ENCODE data around the gene YTHDF2. TPM values are rescaled to one million over a fixed set of nuclear protein-coding genes. Genes with fewer than 3 reads are reported as not detected.

YTHDF2 gene
- total RNA-seq, 1 experiment from 2014 or later: 46.4 TPM

DNA sequence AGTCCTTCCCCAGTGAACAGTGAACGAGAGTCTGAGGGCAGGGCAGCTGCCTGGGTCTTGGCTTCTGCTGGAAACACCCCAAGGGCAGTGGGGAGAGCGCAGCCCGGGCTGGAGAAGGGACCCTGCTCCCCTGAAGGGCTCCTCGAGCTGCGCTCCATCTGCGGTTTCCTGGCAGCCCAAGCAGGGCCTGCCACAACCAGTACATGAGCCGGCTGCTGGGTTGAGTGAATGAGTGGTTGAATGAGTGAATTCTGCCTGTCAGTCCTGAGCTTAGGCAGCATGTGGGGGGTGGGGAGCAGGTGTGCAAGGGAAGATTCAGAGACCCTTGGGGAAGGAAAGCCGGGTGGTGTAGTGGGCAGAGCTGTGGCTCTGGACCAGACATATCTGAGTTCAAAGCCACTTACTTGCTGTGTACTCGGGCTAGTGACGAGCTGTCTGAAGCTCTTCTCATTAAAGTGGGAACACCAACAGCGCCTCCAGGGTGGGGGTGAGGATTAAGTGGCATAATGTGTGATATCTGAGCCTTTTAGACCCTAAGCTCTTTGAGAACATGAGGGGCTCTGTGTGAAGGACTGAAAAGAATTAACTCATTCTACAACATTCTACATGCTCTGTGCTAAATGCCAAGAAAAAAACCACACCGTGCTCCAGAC is 78.9 kb downstream of the YTHDF2 start:
- no peaks in the 10 kb centered on the region for H3K9me3 ChIP-seq (replicated peaks)
- peaks cover 18% of the 10 kb centered on the region for H3K4me1 ChIP-seq (replicated peaks)
- no peaks in the 10 kb centered on the region for H3K36me3 ChIP-seq
- H3K4me3 ChIP-seq: no peak overlapping the region
- peaks cover 51% of the 10 kb centered on the region for H3K27me3 ChIP-seq (replicated peaks)
- H3K27ac ChIP-seq: no peak overlapping the region
- no peak for DNase-seq (ENCODE audit: low read depth in 1 of 2, low spot score in 2 of 2)

DNA sequence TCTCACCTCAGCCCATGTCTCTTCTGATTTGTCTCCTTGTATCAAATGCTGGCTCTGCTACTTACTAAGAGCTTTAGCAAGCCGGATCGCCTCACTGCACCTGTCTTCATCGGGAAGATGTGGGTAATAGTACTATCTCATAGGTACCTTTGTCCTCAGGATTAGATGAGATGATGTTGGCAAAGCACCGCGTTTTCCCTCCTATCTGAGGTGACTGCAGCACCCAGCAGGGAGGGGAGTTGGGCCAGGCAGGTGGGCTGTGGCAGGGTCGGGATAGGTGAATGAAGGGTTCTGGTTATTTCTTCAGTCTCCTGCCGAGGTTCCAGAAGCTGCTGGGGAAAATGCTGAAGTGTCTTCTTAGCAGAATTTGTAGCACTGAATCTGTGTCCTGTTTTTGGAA is 80.4 kb downstream of the YTHDF2 start:
- H3K4me3 ChIP-seq: no peak overlapping the region
- no peak overlapping the region for H3K27ac ChIP-seq
- H3K9me3 ChIP-seq (replicated peaks): no peaks in the 10 kb centered on the region
- no peaks in the 10 kb centered on the region for H3K36me3 ChIP-seq
- no peak for DNase-seq (ENCODE audit: low read depth in 1 of 2, low spot score in 2 of 2)
- H3K4me1 ChIP-seq (replicated peaks): peaks cover 13% of the 10 kb centered on the region
- peaks cover 38% of the 10 kb centered on the region for H3K27me3 ChIP-seq (replicated peaks)

DNA sequence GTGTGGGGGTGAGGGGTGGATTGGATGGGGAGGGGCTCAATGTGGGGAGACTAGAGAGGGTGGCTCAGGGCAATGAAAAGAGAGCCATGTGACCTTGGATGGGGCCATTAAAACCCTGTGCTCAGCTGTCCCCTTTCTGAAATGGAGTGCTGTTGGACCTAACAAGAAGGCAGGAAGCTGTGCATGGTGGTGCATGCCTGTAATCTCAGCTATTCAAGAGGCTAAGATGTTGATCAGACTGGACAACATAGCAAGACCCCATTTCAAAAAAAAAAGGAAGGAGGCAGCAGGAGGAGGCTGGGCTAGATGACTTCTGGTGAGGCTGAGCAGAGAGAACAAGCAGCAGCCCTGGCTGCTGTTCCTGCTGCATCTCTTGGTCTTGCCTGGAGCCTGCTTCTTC is 82.3 kb downstream of the YTHDF2 start:
- H3K4me1 ChIP-seq (replicated peaks): no peaks in the 10 kb centered on the region
- H3K4me3 ChIP-seq: no peak overlapping the region
- no peak overlapping the region for H3K27ac ChIP-seq
- no peak for DNase-seq (ENCODE audit: low read depth in 1 of 2, low spot score in 2 of 2)
- no peaks in the 10 kb centered on the region for H3K9me3 ChIP-seq (replicated peaks)
- no peaks in the 10 kb centered on the region for H3K36me3 ChIP-seq
- H3K27me3 ChIP-seq (replicated peaks): peaks cover 19% of the 10 kb centered on the region

Other genes with a start within 250 kb of the YTHDF2 start
- 52.7 and 64.3 TPM in 2 replicates for gene RCC1, start 230.9 kb upstream of the YTHDF2 start, total RNA-seq (2014; rRNA removed; shearing (Covaris generic))
- gene TRNAU1AP, start 183.9 kb upstream of the YTHDF2 start, total RNA-seq (2014; rRNA removed; shearing (Covaris generic)): 17.4 and 26.1 TPM in 2 replicates
- 1.1 and 6.1 TPM in 2 replicates for gene RAB42, start 144.7 kb upstream of the YTHDF2 start, total RNA-seq (2014; rRNA removed; shearing (Covaris generic))
- gene TAF12, start 93.9 kb upstream of the YTHDF2 start, total RNA-seq (2014; rRNA removed; shearing (Covaris generic)): 32.0 and 36.3 TPM in 2 replicates
- gene RNU11, start 88.3 kb upstream of the YTHDF2 start, total RNA-seq (2014; rRNA removed; shearing (Covaris generic)): not detected in 2 replicates
- gene GMEB1, start 68.2 kb upstream of the YTHDF2 start, total RNA-seq (2014; rRNA removed; shearing (Covaris generic)): 4.4 and 4.7 TPM in 2 replicates
- 0.03 and 0.05 TPM in 2 replicates for gene OPRD1, start 75.2 kb downstream of the YTHDF2 start, total RNA-seq (2014; rRNA removed; shearing (Covaris generic))
- 2.1 and 5.3 TPM in 2 replicates for gene EPB41, start 177.6 kb downstream of the YTHDF2 start, total RNA-seq (2014; rRNA removed; shearing (Covaris generic))